MM.1S (cell line): ENCODE data around the gene CNNM4.

Source experiments
- CTCF ChIP-seq: fragments of 300-600 bp; sonication (generic); IDR thresholded peaks from 2 replicates; pipeline ENCODE4 v1.5.1; 2016; ENCODE audit warnings: antibody characterized with exemption, low read length, mixed read lengths
- EZH2 ChIP-seq: fragments of 300-600 bp; sonication (generic); optimal IDR thresholded peaks from 2 replicates; pipeline ENCODE3; 2017; ENCODE audit warnings: low read depth, mild to moderate bottlenecking, antibody characterized with exemption, low read length, mixed read lengths
- EZH2phosphoT487 ChIP-seq: fragments of 300-600 bp; sonication (generic); IDR thresholded peaks from 2 replicates; pipeline ENCODE4 v1.6.1; 2018; ENCODE audit warnings: antibody characterized with exemption, low read length

GRCh38 chr2:96859099-96859649, 98.5 kb downstream of the CNNM4 start:
- TF ChIP-seq EZH2 (no peak), CTCF (no peak), EZH2phosphoT487 (no peak)
